Activated T-cell treated with anti-CD3 and anti-CD28 coated beads for 1 hour (primary cell): Measurements from ENCODE around the gene FOXE3.

Experiments
- DNase-seq: peaks from one replicate; pipeline ENCODE4 v3.0.0-alpha.2; 2020; ENCODE audit warnings: low read depth

The FOXE3 gene

DNA sequence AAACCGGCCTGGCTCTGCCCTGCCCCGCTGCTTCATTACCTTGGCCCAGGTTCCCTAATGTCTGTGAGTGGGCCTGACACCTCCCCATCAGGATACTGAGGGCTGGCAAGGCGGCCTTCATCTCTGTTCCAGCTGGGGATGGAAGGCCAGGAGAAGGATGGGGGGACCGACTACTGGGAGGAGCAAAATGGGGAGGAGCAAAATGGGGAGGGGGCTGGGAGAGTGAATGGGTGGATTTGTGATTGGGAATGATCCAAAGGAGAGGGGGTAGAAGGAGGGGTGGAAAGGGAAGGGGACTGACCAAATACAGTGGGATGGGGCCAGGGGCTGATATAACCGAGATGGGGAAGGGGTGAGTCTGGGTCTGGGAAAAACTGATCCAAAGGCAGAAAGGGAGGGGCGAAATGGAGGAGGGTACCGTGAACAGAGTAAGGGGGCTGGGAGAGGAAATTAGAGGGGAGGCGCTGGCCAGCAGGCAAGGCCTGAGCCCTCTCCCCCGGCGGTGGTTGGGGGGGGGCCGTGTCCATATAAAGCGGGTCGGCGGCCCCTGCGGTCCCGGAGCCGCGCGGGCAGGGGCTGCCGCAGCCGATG is at the start of gene FOXE3:
TSS of gene FOXE3 (plus strand) at position 558 of the 591 bp plus-strand sequence. CDS start at position 589, 31 bp downstream.
- DNase-seq: no peak

GRCh38 chr1:47367651-47368050 is 48.4 kb upstream of the FOXE3 start:
- no peak for DNase-seq

- DNase-seq: no peak
Observed at GRCh38 chr1:47371016-47371517, 45.0 kb upstream of the FOXE3 start.

DNA sequence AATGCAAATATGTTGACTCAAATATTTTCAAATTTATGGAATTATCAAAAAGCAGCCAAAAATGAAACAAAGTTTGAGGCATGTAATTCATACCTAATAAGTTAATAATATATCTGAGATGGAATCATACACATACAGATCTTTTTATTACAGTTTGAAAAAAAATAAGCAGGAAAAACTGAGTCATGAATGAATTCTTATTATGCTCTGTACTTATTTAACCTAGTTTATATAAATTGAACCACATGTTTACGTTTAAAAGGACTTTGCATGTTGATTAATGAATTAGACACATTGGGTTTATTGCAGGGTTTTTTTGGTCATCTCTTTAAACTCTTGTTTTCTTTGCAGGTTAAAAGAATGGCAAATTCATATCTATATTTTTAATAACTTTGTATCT is 41.6 kb upstream of the FOXE3 start:
- no peak for DNase-seq

GRCh38 chr1:47378147-47378546 is 37.9 kb upstream of the FOXE3 start:
- DNase-seq: no peak

GRCh38 chr1:47380699-47381098 is 35.4 kb upstream of the FOXE3 start:
- no peak for DNase-seq

DNA sequence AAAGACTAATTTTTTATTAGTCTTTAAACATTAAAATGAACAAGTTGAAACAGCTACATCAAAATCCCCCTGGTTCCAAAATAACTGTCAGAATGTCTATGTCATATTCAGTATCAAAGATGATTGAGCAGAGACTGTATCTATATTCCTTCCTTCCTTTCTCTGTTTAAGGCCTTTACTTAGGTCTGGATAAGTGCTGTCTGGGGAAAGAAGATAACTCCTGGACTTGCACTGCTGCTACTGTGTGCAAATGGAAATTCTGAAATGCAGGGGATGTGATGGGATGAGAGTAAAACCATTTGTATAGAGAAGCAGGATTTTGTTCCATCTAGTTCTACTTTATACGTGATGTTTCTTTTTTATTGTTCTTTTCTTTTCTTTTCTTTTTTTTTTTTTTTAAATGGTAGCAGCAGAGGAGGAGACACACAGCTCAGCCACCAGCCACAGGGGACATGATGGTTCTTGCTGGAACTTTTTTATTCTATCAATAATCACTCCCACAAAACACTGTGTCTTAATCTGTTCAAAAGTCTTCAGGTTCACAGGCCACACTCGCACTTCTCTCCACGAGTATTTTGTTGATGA is 33.6 kb upstream of the FOXE3 start:
- DNase-seq: no peak

- DNase-seq: no peak
Observed at GRCh38 chr1:47384083-47384482, 32.0 kb upstream of the FOXE3 start.

DNA sequence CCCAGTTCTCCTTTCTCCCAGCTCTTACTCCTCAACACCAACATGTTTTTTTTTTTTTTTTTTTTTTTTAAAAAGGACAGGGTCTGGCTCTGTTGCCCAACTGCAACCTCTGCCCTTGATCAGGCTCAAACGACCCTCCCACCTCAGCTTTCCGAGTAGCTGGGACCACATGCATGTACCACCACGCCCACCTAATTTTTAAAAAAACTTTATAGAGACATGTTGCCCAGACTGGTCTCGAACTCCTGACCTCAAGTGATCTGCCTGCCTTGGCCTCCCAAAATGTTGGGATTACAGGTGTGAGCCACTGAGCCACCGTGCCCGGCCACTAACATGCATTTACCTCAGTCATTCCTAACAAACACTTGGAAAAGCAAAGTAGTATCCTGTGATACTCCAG is 31.1 kb upstream of the FOXE3 start:
- DNase-seq: no peak

- no peak for DNase-seq
Observed at GRCh38 chr1:47386268-47386667, 29.8 kb upstream of the FOXE3 start.

DNA sequence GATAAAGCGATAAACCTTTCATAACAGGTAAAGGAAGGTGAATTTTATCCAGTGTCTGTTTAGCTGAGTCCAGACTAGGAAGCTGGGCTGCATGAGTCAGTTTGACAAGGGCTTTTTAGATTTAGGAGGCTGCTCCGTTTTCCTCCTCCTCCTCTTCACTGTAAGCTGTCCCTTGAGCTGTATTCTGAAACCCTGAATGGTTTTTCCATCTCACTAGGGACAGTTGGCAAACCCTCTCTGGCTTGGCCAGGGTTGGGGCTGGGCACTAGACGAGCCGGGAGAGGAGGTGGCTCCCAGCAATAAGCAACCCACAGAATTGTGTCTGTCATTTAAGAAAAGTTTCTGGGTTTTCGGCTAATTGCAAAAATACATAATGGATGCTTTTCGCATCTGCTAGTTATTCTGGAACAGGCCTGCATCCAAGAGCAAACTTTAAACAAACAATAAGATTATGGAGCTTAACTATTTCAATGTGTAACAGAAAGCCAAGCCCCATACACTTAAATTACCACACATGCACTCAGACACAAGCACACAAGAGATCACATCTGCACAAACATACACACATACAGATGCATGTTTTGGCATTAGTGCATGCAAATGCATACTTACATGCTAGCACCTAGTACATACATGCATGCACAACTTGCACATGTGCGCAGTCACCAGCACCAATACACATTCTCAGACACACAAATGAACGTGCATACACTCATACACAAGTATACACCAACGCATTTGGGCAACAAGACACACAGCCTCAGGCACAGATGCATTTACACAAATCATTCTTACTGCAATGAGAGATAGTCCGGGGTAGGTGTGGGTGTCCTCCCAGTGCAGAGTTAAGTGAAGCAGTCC is 27.8 kb upstream of the FOXE3 start:
- DNase-seq: no peak

DNA sequence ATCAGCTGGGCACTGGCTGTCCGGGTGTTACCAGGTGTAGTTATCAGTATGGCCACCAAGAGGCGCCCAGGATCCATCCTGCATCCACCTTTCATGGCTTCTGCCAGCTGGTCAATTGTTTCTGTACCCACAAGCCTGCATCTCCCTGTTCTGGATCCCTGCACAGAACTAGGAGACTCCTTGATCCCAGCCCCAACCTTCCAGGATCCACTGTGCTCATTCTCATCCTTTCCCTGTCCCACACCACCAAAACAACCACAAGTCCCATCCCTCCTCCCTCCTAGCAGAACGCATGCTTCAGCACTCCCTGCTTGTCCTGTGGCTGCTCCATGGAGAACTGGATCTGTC is 27.2 kb upstream of the FOXE3 start:
- peak; percentile 13 for DNase-seq

DNA sequence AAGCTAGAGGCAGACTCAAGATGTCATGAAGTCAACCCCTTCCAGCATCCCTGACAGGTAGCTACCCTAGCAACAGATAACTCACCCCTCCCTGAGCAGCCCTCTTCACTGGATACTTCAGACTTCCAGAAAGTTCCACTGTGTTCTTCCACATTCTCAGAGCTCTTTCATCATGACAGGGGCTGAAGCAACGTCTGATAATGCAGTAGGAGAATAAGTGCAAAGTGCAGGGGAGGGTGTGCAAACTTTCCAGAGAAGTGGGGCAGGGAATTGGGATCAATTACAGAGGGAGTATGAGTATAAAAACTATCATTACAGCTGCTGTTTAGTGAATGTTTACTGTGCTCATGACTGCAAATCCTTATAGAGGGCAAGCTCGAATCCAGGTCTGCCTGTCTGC is 26.4 kb upstream of the FOXE3 start:
- DNase-seq: no peak

DNA sequence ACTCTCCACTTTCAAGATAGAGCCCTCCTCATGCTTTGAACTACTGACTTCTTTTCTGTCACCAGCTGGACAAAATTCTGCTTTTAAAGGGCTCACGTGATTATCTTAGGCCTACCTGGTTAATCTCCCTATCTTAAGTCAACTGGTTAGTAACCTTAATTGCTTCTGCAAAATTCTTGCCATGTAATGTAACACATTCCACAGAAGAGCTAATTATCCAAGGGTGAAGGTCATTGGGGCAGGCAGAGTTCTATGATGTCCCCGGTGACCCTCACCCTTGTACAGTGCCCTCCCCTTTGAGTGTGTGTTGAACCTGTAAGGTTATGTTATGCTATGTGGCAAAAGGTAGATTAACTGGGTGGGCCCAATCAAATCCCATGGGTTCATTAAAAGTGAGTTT is 25.2 kb upstream of the FOXE3 start:
- DNase-seq: no peak

DNA sequence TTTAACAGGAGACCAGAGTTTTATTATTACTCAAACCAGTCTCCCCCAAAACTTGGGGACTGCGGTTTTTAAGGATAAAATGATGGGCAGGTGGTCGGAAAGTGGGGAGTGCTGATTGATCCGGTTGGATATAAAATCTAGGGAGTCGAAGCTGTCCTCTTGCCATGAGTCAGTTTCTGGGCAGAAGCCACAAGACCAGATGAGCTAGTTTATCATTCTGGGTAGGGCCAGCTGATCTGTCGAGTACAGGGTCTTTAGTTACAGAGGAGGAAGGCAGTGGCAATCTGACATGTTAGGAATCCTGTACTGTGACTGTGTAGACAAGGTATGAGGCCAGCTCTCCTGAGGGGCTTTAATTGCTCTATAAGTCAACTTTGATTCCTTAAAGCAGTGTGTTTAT is 22.9 kb upstream of the FOXE3 start:
- no peak for DNase-seq

DNA sequence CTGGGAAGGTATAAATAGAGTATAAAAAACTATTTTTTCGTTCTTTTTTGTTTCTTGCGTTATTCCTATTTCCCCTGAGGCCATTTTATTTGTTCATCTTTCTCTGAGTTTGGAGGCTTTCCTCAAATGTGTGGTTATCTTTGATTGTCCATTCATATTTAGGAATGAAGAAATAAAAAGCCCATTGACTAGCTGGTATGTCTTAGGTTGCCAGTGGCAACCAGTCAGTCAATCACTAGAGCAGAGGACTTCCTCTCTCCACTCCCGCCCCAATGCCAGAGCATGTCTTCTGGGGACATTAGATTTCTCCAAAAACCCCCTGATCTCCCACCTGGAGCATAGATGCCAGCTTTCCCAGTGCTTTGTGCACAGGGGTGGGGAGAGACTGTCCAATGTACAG is 20.7 kb upstream of the FOXE3 start:
- no peak for DNase-seq

GRCh38 chr1:47396671-47397196 is 19.4 kb upstream of the FOXE3 start:
- no peak for DNase-seq

GRCh38 chr1:47399138-47399845 is 16.8 kb upstream of the FOXE3 start:
- DNase-seq: no peak

GRCh38 chr1:47399846-47400155 is 16.3 kb upstream of the FOXE3 start:
- no peak for DNase-seq

GRCh38 chr1:47401761-47402160 is 14.3 kb upstream of the FOXE3 start:
- DNase-seq: no peak

- no peak for DNase-seq
Observed at GRCh38 chr1:47402591-47402990, 13.5 kb upstream of the FOXE3 start.

- no peak for DNase-seq
Observed at GRCh38 chr1:47403321-47403910, 12.7 kb upstream of the FOXE3 start.
